Measurements from ENCODE around the gene UGT3A2.

The UGT3A2 gene

DNA sequence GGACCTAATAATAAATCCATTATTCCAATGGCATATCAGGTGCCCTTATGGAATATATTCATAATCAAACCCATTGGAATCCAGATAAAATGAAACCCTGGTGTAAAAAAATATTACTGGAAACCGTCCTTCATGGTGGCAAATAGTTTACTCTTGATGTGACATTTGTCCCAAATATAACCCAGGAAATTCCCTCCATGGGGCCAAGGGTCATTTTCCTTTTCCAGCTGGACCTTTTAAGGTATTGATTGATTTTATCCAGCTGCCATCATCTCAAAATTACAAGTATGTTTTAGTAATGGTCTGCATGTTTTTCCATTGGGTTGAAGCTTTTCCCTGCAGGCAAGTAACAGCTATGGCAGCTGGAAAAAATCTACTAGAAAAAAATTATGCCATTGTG lies 67.1 kb downstream of the UGT3A2 start:
- DNase-seq: no peak

DNA sequence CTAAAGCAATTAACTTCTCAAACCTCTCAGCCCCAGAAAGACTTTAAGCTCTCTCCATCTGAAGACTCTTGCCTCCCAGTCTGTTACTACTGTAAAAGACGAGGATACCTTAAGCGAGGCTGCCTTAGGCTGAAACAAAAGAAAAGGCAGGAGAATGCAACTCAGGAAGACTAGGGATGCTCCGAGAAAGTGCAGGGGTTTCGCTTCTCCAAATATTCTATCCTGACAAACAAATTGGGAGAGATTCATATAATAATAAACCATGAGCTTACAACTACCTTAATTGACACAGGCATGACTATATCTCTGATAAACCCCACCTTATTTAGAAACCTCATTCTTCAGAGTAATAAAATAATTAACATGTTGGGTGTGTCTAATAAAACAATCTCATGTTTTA lies 70.6 kb downstream of the UGT3A2 start:
- no peak for DNase-seq

DNA sequence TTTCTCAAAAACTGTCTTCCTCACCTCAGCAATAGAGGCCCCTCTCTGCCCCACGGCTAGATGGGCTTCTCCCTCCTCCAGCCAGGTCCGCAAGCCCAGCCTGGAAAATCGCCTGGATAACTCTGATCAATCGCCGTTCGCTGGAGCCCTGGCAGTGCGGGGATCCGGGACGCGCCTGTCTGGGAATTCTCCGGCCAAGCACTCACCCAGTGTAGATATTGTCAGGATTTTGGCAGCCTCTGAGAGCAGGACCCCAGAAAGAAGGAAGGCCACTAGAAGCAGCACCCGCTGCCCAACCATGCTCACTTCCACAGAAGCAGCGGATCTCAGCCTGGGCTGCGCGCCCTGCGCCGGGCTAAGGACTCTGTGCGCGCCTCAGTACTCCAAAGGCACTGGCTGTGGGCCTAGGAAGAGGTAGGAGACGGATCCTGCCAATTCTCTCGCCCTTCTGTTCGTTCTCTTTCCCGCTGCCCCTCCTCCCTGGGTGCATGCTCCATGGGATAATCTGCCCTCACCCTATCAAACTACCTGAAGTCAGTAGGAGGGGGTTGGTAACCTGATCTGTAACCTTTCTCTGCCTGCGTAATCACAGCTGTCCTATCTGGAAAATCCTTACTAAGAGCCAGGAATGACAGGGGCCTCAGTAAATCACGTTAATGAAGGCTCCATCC lies 75.6 kb downstream of the UGT3A2 start, which contains the start of gene UGT3A1:
TSS of gene UGT3A1 (minus strand) at position 450 of the 671 bp plus-strand sequence. CDS start at position 300, 150 bp downstream.
- DNase-seq: peak; percentile 97

DNA sequence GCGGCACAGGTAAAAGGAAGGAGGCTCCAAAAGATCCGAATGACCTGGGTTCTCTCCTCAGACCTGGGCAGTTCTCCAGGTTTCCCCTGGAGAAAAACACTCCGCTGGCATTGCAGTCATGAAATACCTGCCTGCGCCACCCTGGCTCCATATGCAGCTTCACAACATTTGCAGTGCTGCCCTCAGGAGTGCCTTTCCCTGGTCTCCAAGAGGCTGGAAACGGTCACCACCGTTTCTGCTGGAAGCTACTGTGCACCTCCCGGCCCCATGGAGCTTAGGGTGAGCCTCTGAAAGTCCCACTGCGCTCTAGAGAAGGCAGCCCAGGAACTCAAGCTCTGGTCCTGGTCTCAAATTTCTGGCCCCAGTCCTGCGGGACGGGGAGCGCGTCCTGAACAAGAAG lies 76.2 kb downstream of the UGT3A2 start:
- DNase-seq: peak; percentile 41

DNA sequence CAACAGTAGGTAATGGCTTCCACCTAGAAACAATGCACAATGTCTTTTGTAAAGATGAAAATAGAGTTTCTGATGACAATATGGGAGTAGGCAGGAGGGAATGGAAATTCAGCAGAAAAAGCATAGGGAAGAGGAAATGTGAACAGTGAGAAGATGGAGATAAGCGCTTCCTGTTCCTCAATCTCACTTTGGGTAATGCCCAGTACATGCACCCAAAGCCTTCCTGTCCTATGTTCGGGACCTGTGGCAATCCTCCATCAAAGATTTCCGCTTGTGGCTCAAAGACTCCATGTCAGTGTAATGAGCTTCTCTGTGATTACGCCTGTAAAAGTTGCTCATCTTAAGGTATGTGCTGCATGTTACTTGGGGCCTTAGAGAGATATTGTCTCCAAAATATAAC lies 78.2 kb downstream of the UGT3A2 start:
- DNase-seq: no peak

DNA sequence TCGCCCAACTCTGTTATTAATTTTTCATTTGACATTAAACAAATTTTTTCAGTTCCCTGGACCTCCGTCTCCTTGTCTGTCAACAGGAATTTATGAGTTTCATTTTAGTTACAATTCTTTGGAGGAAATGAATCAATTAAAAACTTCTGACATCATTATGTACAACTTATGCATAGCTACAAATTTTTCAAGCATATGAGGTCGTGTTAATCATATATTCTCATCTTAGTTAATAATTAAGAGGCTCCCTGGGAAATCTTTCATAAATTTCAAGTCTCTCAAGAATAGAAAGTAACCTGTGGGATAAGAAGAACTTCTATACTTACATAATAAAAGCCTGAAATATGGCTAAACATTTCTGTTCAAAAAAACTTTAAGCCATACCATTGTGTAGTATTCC lies 78.9 kb downstream of the UGT3A2 start:
- DNase-seq: no peak
